Adrenal gland (tissue), 5 donors: Measurements from ENCODE around the gene BEND7.

Experiments
- CTCF ChIP-seq, 6 experiments: fragments of 450-650 bp in 4 of 6; fragments of 200-600 bp in 2 of 6; sonication (generic) in 1 of 6; IDR thresholded peaks; 1 replicate in 5 of 6; 2 replicates in 1 of 6; pipeline versions ENCODE4 v1.5.1 to v1.8.0; 2016 to 2021; ENCODE audit warnings: antibody characterized with exemption in 6 of 6, mild to moderate bottlenecking in 2 of 6, moderate library complexity in 1 of 6
- POLR2A ChIP-seq, 2 donors: fragments of 450-650 bp; IDR thresholded peaks; one replicate each; pipeline ENCODE4 v1.6.1; 2017; ENCODE audit warnings: antibody characterized with exemption in 2 of 2, mild to moderate bottlenecking in 2 of 2, moderate library complexity in 1 of 2
- donor health status: DM: no; HTN: no; CAD: no.

- TF ChIP-seq POLR2A (IDR thresholded peaks at IDR 0.05) (no peak), CTCF (IDR thresholded peaks at IDR 0.05) (no peak)
Measured at GRCh38 chr10:13517675-13518074, 11.1 kb downstream of the BEND7 start.
